Measurements from ENCODE around the gene TBC1D10A. TPM values are rescaled to one million over a fixed set of nuclear protein-coding genes. Genes with fewer than 3 reads are reported as not detected.

The TBC1D10A gene
- total RNA-seq, 1 donor from 2014 or later = 6.2 TPM

- no peak for DNase-seq
- peak; percentile 23 for ATAC-seq
- intact Hi-C loops (cut with micrococcal nuclease) = no loop called here
Observed at GRCh38 chr22:30325065-30325720, 1.5 kb downstream of the TBC1D10A start.

DNA sequence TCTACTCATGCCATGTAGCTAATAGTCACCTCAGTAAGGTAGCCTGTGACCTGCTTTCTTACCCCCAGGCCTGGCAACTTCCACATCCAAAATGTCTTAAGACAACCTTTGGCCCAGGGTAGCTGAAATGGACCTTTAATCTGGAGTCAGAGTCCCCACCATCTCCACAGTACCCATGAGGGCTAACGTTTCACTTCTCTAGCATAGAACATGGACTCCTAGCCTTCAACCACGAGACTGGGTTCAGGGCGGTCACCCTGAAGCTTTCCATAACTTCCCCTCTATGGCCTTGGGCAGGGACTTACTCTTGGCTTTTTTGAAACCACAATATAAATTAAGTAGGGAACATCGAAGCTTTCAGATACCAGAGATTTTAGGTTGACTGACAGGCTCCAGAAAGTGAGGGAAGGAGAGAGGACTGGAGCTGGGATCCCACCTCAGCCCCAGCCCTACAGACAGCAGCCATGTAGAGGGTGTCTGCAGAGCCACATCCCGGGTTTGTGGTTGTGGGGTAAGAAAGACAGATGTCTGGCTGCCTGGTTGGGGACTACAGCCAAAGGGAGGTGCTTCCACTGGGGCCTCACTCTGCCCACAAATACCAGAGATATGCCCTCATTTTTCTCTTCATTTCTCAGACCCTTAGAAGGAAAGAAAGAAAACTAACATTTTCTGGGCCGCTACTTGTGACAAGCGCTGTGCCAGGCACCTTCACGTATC lies 2.6 kb downstream of the TBC1D10A start:
- no peak for DNase-seq
- intact Hi-C loops (cut with micrococcal nuclease) = no loop called here
- ATAC-seq = no peak

- no peak for DNase-seq
- intact Hi-C loops (cut with micrococcal nuclease) = no loop called here
Observed at GRCh38 chr22:30323246-30323645, 3.5 kb downstream of the TBC1D10A start.

GRCh38 chr22:30321461-30321860 lies 5.3 kb downstream of the TBC1D10A start:
- DNase-seq = no peak
- peak; percentile 36 for ATAC-seq

More at GRCh38 chr22:30323246-30323645, 3.5 kb downstream of the TBC1D10A start:
- no peak for ATAC-seq

DNA sequence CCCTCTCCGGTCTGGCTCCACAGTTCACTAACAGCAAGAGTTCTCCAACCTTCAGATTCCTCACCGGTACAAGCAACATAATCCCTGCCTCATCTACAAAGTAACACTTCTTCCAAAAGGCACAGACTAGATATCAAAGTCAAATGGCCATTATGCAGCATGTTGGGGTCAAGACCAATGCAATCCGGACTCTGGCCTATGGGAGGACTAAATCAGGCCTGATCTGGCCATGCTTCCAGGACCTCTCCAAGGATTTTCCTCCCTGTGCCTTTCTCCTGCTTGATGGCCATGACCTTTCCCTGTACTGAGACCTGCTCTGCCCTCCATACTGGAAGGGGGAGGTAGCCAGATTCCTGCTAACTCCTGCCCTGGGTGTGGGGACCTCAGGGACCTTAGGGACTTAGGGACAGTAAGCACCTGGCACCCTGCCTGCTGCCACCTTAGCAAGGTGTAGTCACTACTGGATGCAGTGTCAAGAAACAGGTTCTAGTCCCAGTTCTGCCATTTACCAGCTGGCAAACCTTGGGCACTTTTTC lies 6.7 kb downstream of the TBC1D10A start:
- intact Hi-C loops (cut with micrococcal nuclease) = no loop called here
- no peak for DNase-seq

More at GRCh38 chr22:30321461-30321860, 5.3 kb downstream of the TBC1D10A start:
- intact Hi-C loops (cut with micrococcal nuclease) = no loop called here

GRCh38 chr22:30318799-30319419 lies 7.8 kb downstream of the TBC1D10A start:
- intact Hi-C loops (cut with micrococcal nuclease) = no loop called here
- ATAC-seq = peak; percentile 29
- DNase-seq = no peak

More for the DNA sequence above, 6.7 kb downstream of the TBC1D10A start:
- no peak for ATAC-seq

DNA sequence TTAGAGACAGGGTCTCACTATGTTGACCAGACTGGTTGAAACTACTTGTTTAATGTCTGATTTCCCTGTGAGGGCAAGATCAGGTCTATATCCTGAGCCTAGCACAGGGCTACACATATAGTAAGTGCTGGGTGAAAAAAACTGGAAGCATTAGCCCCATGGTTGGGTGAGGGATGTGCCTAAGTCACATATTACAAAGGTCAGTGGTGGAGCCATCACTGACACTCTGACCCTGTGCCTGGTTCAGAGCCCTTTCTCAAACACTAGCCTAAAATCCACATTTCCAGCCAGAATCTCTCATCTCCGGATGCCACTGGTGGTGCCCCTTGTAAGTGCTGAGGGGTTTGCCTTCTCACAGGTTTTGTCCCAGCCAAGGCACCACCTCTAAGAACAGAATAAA lies 9.0 kb downstream of the TBC1D10A start:
- DNase-seq (no peak), ATAC-seq (no peak)
- intact Hi-C loops (cut with micrococcal nuclease) = no loop called here

GRCh38 chr22:30315962-30316576 lies 10.7 kb downstream of the TBC1D10A start:
- ATAC-seq (no peak), DNase-seq (no peak)
- intact Hi-C loops (cut with micrococcal nuclease) = no loop called here

DNA sequence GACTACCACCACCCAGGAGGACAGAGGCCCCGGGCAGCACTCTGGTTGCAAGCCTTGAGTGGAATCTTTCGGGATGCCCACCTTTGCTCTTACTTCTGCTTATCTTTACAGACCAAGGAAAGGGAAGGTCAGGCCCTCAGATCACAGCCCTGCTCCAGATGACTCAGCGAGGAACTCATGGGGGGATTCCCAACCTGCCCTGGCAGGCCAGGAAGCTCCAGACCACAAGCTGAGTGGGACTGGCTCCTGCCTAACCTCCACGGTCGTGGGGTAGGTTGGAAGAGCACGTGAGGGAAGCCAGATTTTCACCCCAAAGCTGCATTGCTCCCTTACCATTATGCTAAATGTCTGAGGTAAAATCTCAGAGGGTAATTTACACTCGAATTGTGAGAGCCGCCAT lies 11.8 kb downstream of the TBC1D10A start:
- intact Hi-C loops (cut with micrococcal nuclease) = no loop called here
- no peak for DNase-seq
- no peak for ATAC-seq

GRCh38 chr22:30313527-30314363 lies 13.0 kb downstream of the TBC1D10A start:
- no peak for ATAC-seq
- intact Hi-C loops (cut with micrococcal nuclease) = no loop called here
- no peak for DNase-seq

GRCh38 chr22:30312053-30312452 lies 14.7 kb downstream of the TBC1D10A start:
- ATAC-seq (no peak), DNase-seq (no peak)
- intact Hi-C loops (cut with micrococcal nuclease) = no loop called here

GRCh38 chr22:30310881-30311771 lies 15.6 kb downstream of the TBC1D10A start:
- ATAC-seq (peak; percentile 94), DNase-seq (peak; percentile 84)
- intact Hi-C loops (cut with micrococcal nuclease) = no loop called here

DNA sequence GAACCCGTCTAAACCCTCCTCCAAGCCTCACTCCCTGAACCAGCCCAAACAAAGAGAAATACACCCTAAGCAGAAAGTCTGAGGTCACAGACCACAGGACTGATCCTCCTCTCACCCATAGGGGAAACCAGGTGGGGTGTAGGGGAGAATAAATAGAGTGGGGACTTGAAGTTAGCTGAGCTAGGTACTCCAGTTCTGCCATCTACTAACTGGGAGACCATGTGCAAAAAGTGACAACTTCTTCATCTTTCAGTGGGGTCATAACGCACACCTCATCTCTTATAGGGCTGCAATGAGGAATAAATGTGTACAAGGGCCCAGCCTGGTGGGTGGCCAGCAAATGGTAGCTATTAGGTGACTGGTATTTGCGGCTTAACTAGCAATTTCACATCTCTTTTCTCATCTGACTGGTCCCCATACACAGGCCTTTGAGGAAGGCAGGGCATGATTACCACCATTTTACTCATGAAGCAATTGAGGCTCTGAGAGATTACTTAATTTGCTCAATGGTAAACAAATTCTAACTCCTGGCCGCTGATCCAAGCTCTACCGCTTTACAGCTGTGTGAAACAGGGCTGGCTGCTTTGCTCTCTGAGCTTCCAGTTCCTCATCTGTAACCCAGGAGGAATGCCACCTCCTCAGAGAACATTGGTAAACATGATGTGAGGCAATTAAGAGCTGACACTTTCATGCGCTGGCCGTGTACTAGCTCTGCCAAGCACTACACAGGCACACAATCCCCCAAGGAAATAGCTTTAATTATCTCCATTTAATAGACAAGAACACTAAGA lies 16.6 kb downstream of the TBC1D10A start:
- DNase-seq = no peak
- intact Hi-C loops (cut with micrococcal nuclease) = no loop called here
- ATAC-seq = peak; percentile 39

GRCh38 chr22:30308518-30309230 lies 18.1 kb downstream of the TBC1D10A start:
- no peak for ATAC-seq
- intact Hi-C loops (cut with micrococcal nuclease) = no loop called here
- DNase-seq = no peak

DNA sequence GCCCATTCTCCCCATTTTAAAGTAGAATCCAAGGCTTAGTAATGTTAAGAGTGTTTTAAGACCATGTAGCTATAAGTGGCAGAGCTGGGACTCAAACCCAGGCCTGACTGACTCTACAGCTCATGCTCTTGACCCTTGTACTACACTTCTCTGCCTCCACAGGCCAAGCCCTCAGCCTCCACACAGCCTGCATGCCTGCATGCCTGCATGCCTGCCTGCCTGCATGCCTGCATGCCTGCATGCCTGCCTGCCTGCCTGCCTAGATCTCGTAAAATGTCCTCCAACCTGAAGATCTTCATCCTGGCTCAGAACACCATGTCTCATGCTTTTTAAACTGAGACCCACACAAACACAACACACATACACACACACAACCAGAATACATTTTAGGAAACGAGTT lies 18.6 kb downstream of the TBC1D10A start:
- intact Hi-C loops (cut with micrococcal nuclease) = no loop called here
- DNase-seq (no peak), ATAC-seq (no peak)

- DNase-seq (no peak), ATAC-seq (no peak)
- intact Hi-C loops (cut with micrococcal nuclease) = no loop called here
Observed at GRCh38 chr22:30307041-30307574, 19.6 kb downstream of the TBC1D10A start.

Data from left ventricle myocardium superior (tissue), 1 donor.